Keratinocyte (primary cell): ENCODE data around the gene CCDC97. TPM values are rescaled to one million over a fixed set of nuclear protein-coding genes. Genes with fewer than 3 reads are reported as not detected.

ENCODE experiments used
- DNase-seq: peaks from one replicate; pipeline ENCODE4 v3.0.0-alpha.2; 2011; ENCODE audit warnings: low read depth, missing footprints, low spot score
- FAIRE-seq: peaks from 2 replicates; lab custom pipeline; 2011; peaks lifted over from hg19 to GRCh38; lab: Jason Lieb, UNC
- H2AFZ ChIP-seq: 2 replicates; pipeline ENCODE4 v1.6.0; 2012; ENCODE audit warnings: low read length, control low read depth, inconsistent platforms; ENCODE audit not compliant: control insufficient read depth
- H3K27ac ChIP-seq: 2 replicates; pipeline ENCODE4 v1.5.1; 2011; ENCODE audit warnings: low read length; ENCODE audit not compliant: control insufficient read depth, insufficient read depth
- H3K27me3 ChIP-seq: 3 replicates; pipeline ENCODE4 v1.6.0; 2011; ENCODE audit warnings: low read length; ENCODE audit not compliant: control insufficient read depth, insufficient read depth; ENCODE audit errors: extremely low read depth
- H3K36me3 ChIP-seq, 2 experiments: 2 replicates in 1 of 2; 3 replicates in 1 of 2; pipeline ENCODE4 v1.5.1; 2011; ENCODE audit warnings: low read length in 2 of 2, mild to moderate bottlenecking in 1 of 2; ENCODE audit not compliant: control insufficient read depth in 2 of 2, insufficient read depth in 2 of 2; ENCODE audit errors: extremely low read depth in 1 of 2
- H3K4me1 ChIP-seq: 3 replicates; pipeline ENCODE4 v1.5.1; 2011; ENCODE audit warnings: low read length; ENCODE audit not compliant: control insufficient read depth, insufficient read depth; ENCODE audit errors: extremely low read depth
- H3K4me2 ChIP-seq: 3 replicates; pipeline ENCODE4 v1.6.0; 2011; ENCODE audit warnings: low read depth, low read length; ENCODE audit not compliant: control insufficient read depth, insufficient read depth; ENCODE audit errors: extremely low read depth
- H3K4me3 ChIP-seq, 3 experiments: fragments of 200-600 bp in 1 of 3; sonication (generic) in 1 of 3; 2 replicates in 2 of 3; 3 replicates in 1 of 3; pipeline ENCODE4 v1.5.1; 2011 to 2016; ENCODE audit warnings: low read length in 3 of 3, mild to moderate bottlenecking in 3 of 3, control low read depth in 2 of 3, inconsistent platforms in 1 of 3, low read depth in 1 of 3, mixed read lengths in 1 of 3, mixed run types in 1 of 3, moderate library complexity in 1 of 3; ENCODE audit not compliant: control insufficient read depth in 2 of 3, insufficient read depth in 2 of 3; ENCODE audit errors: extremely low read depth in 1 of 3
- H3K79me2 ChIP-seq: 2 replicates; pipeline ENCODE4 v1.6.0; 2012; ENCODE audit warnings: low read length; ENCODE audit not compliant: control insufficient read depth, insufficient read depth
- H3K9ac ChIP-seq: 3 replicates; pipeline ENCODE4 v1.6.0; 2011; ENCODE audit warnings: low read length; ENCODE audit not compliant: control insufficient read depth, insufficient read depth; ENCODE audit errors: extremely low read depth
- H3K9me1 ChIP-seq: 3 replicates; pipeline ENCODE4 v1.6.0; 2011; ENCODE audit warnings: low read length; ENCODE audit not compliant: control insufficient read depth, insufficient read depth; ENCODE audit errors: extremely low read depth
- H3K9me3 ChIP-seq: 2 replicates; pipeline ENCODE4 v1.5.1; 2012; ENCODE audit warnings: low read depth, low read length; ENCODE audit not compliant: control insufficient read depth
- H4K20me1 ChIP-seq: 3 replicates; pipeline ENCODE4 v1.6.0; 2011; ENCODE audit warnings: low read length; ENCODE audit not compliant: control insufficient read depth, insufficient read depth; ENCODE audit errors: extremely low read depth
- CTCF ChIP-seq, 3 experiments: IDR thresholded peaks in 1 of 3; conservative IDR thresholded peaks in 1 of 3; optimal IDR thresholded peaks in 1 of 3; 2 replicates in 2 of 3; 3 replicates in 1 of 3; pipeline versions ENCODE3 to v1.5.1; 2011; ENCODE audit warnings: low read length in 3 of 3, mild to moderate bottlenecking in 3 of 3, moderate library complexity in 2 of 3, control low read depth in 1 of 3, inconsistent platforms in 1 of 3; ENCODE audit not compliant: insufficient read depth in 2 of 3; ENCODE audit errors: extremely low read depth in 1 of 3
- EZH2 ChIP-seq: IDR thresholded peaks from one replicate; pipeline ENCODE4 v1.6.1; 2012; ENCODE audit warnings: inconsistent platforms, mild to moderate bottlenecking, low read length, moderate library complexity
- dilution Hi-C: fragments of 300-500 bp; cut with MboI; formaldehyde crosslinking; loops from one replicate; pipeline ENCODE4 v1.7.0; 2020; ENCODE audit warnings: low sequenced_read_pairs; ENCODE audit not compliant: extremely low pct_ligation_motif_present
- polyA plus RNA-seq, 5 experiments: library from polyadenylated mRNA; depleted of rRNA in 3 of 5; stranded (reverse) in 3 of 5; stranded (forward) in 1 of 5; unstranded in 1 of 5; fragments of >200 nt; gene quantifications; 1 replicate in 1 of 5; 2 replicates in 3 of 5; 3 replicates in 1 of 5; pipeline versions ENCODE4 v1.2.1 to v1.2.3, GENCODE V29; 2011 to 2012; ENCODE audit warnings: missing spikeins in 2 of 5, low read depth in 1 of 5, low replicate concordance in 1 of 5

CCDC97 gene
- polyA plus RNA-seq, 1 donor (not counting 4 experiments of a cell fraction or from before 2014, with no cell fraction given) = 6.8 TPM

- no peaks in the 10 kb centered on the region for H3K9me1 ChIP-seq
- DNase-seq = no peak
- H3K4me1 ChIP-seq = peaks cover 4% of the 10 kb centered on the region
- H3K4me3 ChIP-seq = no peak overlapping the region
- no peak for FAIRE-seq
- no peak overlapping the region for H3K4me2 ChIP-seq
- H3K27ac ChIP-seq = no peak overlapping the region
- H3K27me3 ChIP-seq = no peaks in the 10 kb centered on the region
- dilution Hi-C loops = no loop called here
- no peak overlapping the region for H2AFZ ChIP-seq
- no peak for TF ChIP-seq EZH2
- no peak for TF ChIP-seq CTCF (optimal IDR thresholded peaks at IDR 0.05 in 1 of 3, IDR thresholded peaks at IDR 0.05 in 1 of 3, conservative IDR thresholded peaks at IDR 0.05 in 1 of 3; ENCODE audit: extremely low read depth in 1 of 3, insufficient read depth in 2 of 3, low read length in 3 of 3)
- H3K36me3 ChIP-seq = peaks cover 35% of the 10 kb centered on the region in 2 experiments
- H3K9me3 ChIP-seq = no peaks in the 10 kb centered on the region
- no peaks in the 10 kb centered on the region for H4K20me1 ChIP-seq
- H3K79me2 ChIP-seq = peaks cover 21% of the 10 kb centered on the region
- H3K9ac ChIP-seq = no peak overlapping the region
Measured at GRCh38 chr19:41316306-41316920, 6.4 kb downstream of the CCDC97 start.

GRCh38 chr19:41318696-41319499, 8.9 kb downstream of the CCDC97 start:
- no peak overlapping the region for H3K4me2 ChIP-seq
- no peak overlapping the region for H3K4me3 ChIP-seq
- H3K9me1 ChIP-seq = no peaks in the 10 kb centered on the region
- peaks cover 3% of the 10 kb centered on the region for H4K20me1 ChIP-seq
- peaks cover 2% of the 10 kb centered on the region for H3K79me2 ChIP-seq
- dilution Hi-C loops = no loop called here
- H3K36me3 ChIP-seq = peaks cover 33 to 37% of the 10 kb centered on the region in 2 experiments
- no peak for FAIRE-seq
- H2AFZ ChIP-seq = no peak overlapping the region
- no peaks in the 10 kb centered on the region for H3K9me3 ChIP-seq
- no peak overlapping the region for H3K9ac ChIP-seq
- H3K27ac ChIP-seq = no peak overlapping the region
- DNase-seq = no peak
- no peaks in the 10 kb centered on the region for H3K4me1 ChIP-seq
- no peaks in the 10 kb centered on the region for H3K27me3 ChIP-seq
- no peak for TF ChIP-seq CTCF (optimal IDR thresholded peaks at IDR 0.05 in 1 of 3, IDR thresholded peaks at IDR 0.05 in 1 of 3, conservative IDR thresholded peaks at IDR 0.05 in 1 of 3; ENCODE audit: extremely low read depth in 1 of 3, insufficient read depth in 2 of 3, low read length in 3 of 3)
- no peak for TF ChIP-seq EZH2
